IPS-18c (cell line): ENCODE data around the gene NCAM2.

Source experiments
- H3K4me3 ChIP-seq: 2 replicates; pipeline ENCODE4 v1.7.0; 2013; ENCODE audit warnings: low read depth, mild to moderate bottlenecking, low read length, moderate library complexity; ENCODE audit not compliant: insufficient read depth
- H3K9me3 ChIP-seq: one replicate; pipeline ENCODE4 v1.6.1; 2013; ENCODE audit warnings: mild to moderate bottlenecking, low read length, moderate library complexity; ENCODE audit not compliant: control insufficient read depth, insufficient read depth

The NCAM2 gene

DNA sequence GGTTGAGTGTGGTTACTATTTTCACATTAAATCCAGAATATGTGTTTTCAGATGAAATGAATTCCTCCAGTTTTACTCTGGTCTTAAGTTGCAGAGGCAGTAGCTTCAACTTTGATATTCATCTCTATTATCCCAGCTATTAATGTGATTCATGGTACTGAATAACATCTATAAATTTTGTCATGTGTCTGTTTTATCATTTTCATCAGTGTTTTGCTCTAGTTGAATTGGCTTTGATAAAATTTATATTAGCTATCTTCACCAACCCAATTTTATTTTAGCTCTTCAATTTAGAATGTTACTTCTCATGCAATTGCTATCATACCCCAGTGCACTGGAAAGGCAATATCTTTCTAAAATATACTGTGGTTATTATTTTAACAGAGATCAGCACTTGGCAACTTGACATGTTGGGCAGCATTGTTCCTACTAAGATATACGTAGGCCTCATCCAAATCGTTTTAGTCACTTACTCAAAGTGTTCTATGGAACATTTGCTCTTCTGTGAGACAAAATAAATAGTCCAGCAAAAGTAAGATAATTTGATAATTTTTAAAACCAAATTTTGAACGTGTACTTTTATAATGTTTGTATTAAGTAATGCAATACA lies 184.3 kb downstream of the NCAM2 start:
- H3K9me3 ChIP-seq: no peaks in the 10 kb centered on the region
- no peak overlapping the region for H3K4me3 ChIP-seq

GRCh38 chr21:21183092-21183491 lies 184.9 kb downstream of the NCAM2 start:
- Histone ChIP-seq H3K9me3 (no peaks in the 10 kb centered on the region), H3K4me3 (no peak overlapping the region)

GRCh38 chr21:21184771-21185528 lies 186.7 kb downstream of the NCAM2 start:
- H3K4me3 ChIP-seq: no peak overlapping the region
- H3K9me3 ChIP-seq: no peaks in the 10 kb centered on the region

DNA sequence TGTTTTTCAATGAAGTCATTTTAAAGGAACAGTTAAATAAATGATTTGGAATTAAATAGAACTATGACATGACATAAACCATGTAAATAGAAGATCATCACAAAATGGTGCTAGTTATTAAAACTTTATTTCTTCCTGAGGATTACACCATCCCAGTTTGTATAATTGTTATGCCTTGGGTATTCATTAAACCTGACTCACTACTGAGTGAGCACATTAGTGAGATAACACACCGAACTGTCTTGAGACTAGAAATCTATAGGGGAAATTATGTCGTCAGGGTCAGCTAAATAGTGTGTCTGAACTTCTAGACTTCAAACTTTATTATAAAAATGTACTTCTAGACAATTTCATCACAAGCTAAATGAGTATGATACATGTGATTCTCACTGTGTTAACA lies 189.4 kb downstream of the NCAM2 start:
- Histone ChIP-seq H3K4me3 (no peak overlapping the region), H3K9me3 (no peaks in the 10 kb centered on the region)

GRCh38 chr21:21188513-21189195 lies 190.4 kb downstream of the NCAM2 start:
- Histone ChIP-seq H3K4me3 (no peak overlapping the region), H3K9me3 (no peaks in the 10 kb centered on the region)

DNA sequence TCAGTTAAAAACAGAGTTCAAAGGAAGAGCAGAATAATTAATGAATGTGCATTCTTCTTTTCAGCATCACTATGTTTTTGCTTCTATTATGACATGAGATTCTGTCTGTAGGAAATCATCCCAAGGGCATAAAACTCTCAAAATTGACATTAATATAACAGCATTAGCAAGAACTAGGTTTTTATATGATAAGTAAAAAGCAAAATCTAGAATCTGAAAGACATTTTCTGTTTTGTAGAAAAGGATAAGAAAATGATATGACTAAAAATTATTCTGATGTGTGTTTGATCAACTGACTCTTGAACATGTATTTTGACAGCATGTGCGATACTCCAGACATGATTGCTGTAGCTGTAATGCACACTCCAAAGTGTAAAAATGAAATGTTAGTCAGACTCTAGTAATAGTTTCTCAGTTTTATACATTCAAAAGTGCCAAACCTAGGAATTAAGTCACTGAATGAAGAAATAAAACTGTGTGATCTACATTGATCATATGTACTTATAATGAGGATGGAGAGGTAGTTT lies 197.3 kb downstream of the NCAM2 start:
- H3K4me3 ChIP-seq: no peak overlapping the region
- H3K9me3 ChIP-seq: no peaks in the 10 kb centered on the region

DNA sequence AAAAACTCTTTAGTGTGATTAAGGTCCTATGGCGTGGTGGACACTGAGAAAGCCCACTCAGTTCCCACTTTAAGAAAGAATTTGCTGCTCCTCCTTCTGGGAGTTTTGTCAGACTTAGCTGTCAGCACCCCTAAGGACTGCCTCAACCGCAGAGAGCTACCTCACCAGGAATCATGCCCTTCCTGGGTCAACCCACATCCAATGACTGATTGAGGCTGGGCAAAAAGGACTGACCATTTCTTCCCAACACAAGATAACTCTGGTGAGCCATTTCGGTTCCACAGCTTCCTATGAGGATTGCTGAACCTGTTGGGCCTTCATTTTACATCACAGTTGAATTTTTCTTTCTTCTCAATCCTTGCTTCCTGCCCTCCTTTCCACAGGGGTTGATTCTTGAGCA lies 197.9 kb downstream of the NCAM2 start:
- Histone ChIP-seq H3K9me3 (no peaks in the 10 kb centered on the region), H3K4me3 (no peak overlapping the region)

DNA sequence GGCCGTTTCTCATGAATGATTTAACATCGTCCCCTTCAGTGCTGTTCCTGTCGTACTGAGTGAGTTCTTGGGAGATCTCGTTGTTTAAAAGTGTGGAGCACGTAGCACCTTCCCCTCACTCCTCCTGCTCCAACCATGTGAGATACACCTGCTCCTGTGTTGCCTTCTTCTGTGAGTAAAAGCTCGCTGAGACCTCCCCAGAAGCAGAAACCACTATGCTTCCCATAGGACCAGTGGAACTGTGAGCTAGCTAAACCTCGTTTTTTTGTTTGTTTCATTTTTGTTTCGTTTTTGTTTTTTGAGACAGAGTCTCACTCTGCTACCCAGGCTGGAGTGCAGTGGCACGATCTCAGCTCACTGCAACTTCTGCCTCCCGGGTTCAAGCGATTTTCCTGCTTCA lies 198.6 kb downstream of the NCAM2 start:
- no peak overlapping the region for H3K4me3 ChIP-seq
- no peaks in the 10 kb centered on the region for H3K9me3 ChIP-seq

DNA sequence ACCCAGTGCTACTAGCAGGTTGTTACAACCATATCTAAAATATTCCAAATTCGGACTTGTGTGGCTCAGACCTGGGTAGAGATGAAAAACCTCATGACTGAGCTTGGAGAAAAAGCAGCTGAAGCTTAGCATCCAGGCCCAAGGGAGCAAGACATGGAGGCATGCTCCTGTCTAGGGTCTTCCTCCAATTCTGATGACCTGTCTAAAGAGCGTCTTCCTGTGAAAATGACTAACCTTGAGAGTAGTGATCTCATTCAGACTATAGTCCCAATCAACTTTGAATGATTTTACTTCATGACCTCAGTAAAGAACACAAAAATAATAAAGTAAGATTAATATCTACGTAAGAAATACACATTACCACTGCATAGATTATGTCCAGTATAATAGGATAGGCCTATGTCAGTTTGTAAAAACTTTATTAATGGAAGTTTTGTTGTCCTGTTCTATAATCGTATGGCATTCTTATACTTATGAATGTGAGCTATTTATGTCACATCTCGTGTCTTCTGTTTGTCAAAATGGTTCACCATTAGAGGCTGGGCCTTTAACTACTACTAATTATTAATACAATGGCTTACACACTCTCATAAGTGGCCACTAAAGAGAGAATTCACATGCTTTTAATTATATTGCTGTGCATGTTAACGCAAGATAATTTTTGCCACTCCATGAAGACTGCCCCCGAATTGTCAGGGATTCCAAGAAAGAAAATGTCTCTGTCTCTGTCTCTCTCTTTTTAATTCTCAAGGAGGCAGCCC lies 201.3 kb downstream of the NCAM2 start:
- no peaks in the 10 kb centered on the region for H3K9me3 ChIP-seq
- no peak overlapping the region for H3K4me3 ChIP-seq

DNA sequence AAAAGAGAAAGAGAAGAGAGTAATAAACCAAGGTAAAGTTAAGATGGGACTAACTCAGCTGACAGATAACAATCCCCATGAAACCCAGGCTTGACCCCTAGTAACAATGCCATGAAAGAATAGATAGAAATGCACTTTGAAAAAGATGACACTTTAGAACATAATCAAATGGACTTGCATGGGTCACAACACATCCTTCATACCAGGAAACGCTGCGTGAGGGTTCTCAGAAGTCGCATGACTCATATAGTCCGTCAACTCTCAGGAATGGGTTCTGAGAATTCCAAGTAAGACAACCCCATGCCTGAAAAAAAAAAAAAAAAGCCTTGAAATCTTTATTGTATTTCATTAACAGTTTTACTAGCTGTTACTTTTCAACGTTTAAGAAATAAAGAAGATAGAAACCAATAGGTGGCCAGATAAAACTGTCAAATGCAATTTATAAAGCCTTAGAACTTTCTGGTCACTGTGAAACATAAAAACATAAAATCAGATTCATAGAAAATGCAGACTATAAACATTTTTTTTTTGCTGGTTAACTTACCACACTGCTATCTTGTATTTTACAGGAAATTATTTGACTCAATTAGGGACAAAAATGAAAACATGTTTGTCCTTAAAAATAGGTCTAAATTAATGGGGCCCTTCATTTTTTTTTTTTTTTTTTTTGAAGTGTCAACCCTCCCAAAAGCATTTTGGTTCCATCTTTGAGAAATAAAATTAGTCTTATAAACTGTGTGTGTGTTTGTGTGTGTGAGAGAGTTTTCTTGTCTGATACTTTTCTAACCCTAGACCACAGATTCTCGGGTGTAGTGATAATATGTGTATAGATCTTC lies 202.1 kb downstream of the NCAM2 start:
- H3K9me3 ChIP-seq: no peaks in the 10 kb centered on the region
- no peak overlapping the region for H3K4me3 ChIP-seq

- no peaks in the 10 kb centered on the region for H3K9me3 ChIP-seq
- H3K4me3 ChIP-seq: no peak overlapping the region
Measured at GRCh38 chr21:21200939-21201615, 202.9 kb downstream of the NCAM2 start.

DNA sequence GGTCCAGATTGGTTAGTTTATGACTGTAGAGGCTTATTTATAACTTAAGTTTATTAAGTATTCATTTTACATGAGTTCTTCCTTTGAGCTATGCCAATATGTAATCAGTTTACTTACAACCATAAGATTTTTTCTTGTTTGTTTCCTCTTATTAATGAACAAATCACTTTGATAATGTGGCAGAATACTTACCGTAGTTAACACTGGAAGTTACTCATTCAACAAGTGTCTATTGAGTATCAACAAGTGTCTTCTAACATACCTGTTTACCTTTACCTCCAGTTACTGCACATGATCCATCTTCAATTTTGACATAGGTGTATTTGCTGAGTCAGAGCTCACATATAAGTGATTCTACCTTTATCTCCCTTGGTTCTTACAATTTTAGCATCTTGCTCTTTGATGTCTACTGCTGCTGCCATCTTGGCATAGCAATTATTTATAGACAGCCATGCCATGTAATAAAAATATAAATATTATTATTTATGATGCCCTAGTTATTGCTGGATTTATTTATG lies 205.7 kb downstream of the NCAM2 start:
- Histone ChIP-seq H3K9me3 (no peaks in the 10 kb centered on the region), H3K4me3 (no peak overlapping the region)

DNA sequence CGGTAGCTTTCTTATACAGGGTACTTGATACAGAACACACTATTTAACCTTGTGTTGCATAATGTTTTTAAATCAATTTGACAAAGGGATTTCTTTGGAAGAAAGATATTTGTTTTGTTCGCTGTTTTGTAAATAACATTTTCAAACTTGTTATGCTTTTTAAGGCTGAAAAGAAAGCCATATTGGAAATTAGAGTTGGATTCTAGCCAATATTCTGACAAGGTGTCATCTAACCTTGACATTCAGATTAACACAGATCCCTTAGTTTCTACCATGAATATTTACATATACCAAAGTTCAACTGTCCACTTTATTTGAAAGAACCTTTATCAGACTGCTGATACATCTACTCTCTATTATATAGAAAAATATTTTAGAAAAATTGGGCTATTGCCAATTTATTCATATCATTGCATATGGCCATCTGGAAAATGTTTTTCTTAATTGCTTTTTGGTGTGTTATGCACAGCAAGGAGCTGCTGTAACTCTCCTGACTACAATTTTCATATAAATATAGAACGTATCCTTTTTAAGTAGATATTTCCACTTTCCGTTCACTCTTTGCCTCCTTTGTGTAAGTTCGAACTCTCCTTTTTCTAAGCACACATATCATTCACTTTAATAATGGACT lies 206.3 kb downstream of the NCAM2 start:
- no peak overlapping the region for H3K4me3 ChIP-seq
- H3K9me3 ChIP-seq: no peaks in the 10 kb centered on the region

DNA sequence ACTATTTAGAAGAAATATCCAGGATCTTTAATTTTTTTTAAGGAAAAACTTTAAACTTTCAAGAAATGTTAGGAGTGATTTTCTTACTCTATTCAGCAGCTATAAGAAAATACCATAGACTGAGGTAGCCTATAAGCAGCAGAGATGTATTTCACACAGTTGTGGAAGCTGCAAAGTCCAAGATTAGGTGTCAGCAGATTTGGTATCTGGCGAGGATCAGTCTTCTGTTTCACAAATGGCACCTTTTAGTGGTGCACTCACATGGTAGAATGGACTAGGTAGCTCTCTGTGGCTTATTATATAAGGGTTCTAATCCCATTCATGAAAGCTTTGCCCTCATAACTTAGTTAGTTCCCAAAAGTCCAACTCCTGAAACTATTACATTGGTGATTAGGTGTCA lies 207.4 kb downstream of the NCAM2 start:
- Histone ChIP-seq H3K4me3 (no peak overlapping the region), H3K9me3 (no peaks in the 10 kb centered on the region)

DNA sequence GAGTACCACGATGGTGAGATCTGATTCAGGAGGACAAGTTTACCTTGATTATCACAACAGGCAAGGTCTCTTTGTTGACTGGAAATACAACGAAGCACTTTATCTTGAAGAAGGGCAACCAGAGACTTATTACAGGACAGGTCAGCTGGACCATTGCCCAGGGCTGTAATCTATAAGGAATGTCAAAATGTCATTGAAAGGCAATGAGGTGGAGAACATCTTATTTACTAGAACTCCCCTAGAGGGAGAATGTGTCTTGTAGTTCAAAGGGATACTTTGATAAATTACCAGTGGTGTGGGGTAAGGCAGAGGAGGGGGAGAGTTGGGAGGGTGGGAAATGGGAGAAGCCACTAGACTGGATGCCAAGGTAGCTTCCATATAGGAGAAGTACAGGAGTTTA lies 212.3 kb downstream of the NCAM2 start:
- Histone ChIP-seq H3K9me3 (no peaks in the 10 kb centered on the region), H3K4me3 (no peak overlapping the region)

DNA sequence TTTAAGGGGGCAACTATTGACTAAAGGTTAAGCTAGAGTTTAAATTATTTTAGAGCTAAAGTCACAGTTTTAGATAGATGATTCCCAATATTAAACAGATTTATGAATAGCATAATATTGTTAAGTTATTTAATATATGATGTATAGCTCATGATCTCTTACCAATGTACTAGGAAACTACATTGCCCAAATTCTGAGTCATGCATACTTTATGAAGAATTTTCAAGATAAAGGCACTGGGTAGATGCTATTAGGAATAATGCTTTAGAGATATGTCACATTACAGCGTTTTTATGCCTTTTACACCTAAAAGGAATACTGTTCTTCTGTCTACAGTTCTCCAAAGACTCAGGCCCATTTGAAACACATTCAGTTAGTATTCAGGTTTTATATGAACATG lies 215.1 kb downstream of the NCAM2 start:
- H3K9me3 ChIP-seq: no peaks in the 10 kb centered on the region
- no peak overlapping the region for H3K4me3 ChIP-seq
